ENCODE results near the gene SDK1. TPM values are rescaled to one million over a fixed set of nuclear protein-coding genes. Genes with fewer than 3 reads are reported as not detected.

The SDK1 gene
- total RNA-seq, 2 experiments from 2014 or later: 0.19 to 0.36 TPM

DNA sequence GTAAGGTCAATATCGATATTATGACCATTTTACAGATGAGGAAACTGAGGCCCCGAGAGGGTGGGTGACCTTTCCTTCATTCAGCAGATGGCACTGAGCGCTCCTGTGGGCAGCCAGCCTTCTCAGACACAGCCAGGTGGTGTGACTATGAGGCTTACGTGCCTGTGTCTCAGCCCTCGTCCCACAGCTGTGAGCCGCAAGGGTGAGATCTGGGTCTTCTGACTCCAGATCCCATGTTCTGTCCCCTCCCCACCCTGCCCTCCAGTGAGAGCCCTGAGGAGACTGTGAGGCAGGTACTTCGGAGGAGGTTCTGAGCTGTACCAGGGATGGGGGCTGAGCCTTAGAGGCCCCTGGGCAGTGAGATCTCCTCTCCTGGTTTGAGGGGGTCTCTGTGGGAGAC lies 767.2 kb downstream of the SDK1 start:
- no peaks in the 10 kb centered on the region for H3K4me1 ChIP-seq (ENCODE audit: insufficient read depth, low read length, poor library complexity, severe bottlenecking)
- H3K4me2 ChIP-seq (ENCODE audit: low read length): no peak overlapping the region
- TF ChIP-seq, protein P1, sequence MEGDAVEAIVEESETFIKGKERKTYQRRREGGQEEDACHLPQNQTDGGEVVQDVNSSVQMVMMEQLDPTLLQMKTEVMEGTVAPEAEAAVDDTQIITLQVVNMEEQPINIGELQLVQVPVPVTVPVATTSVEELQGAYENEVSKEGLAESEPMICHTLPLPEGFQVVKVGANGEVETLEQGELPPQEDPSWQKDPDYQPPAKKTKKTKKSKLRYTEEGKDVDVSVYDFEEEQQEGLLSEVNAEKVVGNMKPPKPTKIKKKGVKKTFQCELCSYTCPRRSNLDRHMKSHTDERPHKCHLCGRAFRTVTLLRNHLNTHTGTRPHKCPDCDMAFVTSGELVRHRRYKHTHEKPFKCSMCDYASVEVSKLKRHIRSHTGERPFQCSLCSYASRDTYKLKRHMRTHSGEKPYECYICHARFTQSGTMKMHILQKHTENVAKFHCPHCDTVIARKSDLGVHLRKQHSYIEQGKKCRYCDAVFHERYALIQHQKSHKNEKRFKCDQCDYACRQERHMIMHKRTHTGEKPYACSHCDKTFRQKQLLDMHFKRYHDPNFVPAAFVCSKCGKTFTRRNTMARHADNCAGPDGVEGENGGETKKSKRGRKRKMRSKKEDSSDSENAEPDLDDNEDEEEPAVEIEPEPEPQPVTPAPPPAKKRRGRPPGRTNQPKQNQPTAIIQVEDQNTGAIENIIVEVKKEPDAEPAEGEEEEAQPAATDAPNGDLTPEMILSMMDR (conservative IDR thresholded peaks at IDR 0.05; ENCODE audit: low read length): no peak
- H3K36me3 ChIP-seq (ENCODE audit: insufficient read depth, low read length): no peaks in the 10 kb centered on the region
- ChIA-PET POLR2A (no interaction called here), CTCF (ENCODE audit: unreplicated experiment) (no interaction called here)
- DNase-seq (ENCODE audit: low spot score): no peak
- H2AFZ ChIP-seq (ENCODE audit: low read length): no peak overlapping the region
- H3K4me3 ChIP-seq (ENCODE audit: low read depth, low read length, poor library complexity, severe bottlenecking): no peak overlapping the region
- no peak overlapping the region for H3K27ac ChIP-seq (ENCODE audit: low read depth, low read length, poor library complexity, severe bottlenecking)
- H3K9me3 ChIP-seq (ENCODE audit: low read length): no peaks in the 10 kb centered on the region
- no peaks in the 10 kb centered on the region for H3K79me2 ChIP-seq (ENCODE audit: insufficient read depth, low read depth, low read length)
- no peaks in the 10 kb centered on the region for H3K9me2 ChIP-seq (ENCODE audit: insufficient read depth, low read length)
- BruUV-seq (replicated peaks): no TSS peak
- H4K20me1 ChIP-seq (ENCODE audit: insufficient read depth, low read length): no peaks in the 10 kb centered on the region
- intact Hi-C loops (cut with micrococcal nuclease; ENCODE audit: unreplicated experiment): no loop called here

DNA sequence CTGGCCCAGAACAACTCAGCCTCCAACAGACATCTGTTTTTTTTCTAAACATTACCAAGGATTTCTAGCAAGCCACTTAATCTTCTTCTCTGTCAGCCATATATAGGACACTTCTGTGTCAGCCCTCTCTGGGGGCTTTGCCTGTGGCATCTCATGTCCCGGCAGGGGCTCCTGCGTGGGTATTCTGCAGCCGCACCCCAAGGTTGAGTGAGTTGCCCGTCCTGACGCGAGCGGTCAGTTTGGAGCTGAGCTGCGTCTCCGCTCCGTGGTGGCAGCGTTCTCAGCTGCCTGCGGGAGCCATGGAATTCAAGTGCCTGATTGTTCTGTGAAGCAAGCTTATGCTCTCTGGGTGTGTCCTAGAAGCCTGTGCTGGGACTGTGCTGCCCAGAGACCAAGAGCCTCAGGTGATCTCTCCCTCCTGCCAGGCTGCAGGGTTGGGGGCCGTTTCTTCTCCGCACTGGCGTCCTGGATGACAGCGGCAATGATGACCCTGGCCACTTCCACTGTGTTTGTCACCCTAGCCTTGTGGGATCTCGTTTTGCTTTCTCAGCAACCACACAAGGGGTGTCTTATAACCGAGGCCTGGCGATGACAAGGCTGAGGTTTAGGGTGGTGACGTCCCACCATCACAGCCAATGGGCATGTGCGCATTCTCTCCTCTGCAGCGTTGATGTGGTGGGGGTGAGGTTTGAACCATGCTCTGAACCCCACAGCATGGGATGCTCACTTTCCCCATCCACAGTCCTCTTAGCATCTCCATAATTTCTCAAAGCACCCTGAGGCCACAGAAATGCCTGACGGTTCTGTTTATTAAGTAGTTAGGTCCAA lies 768.4 kb downstream of the SDK1 start:
- no peak for DNase-seq (ENCODE audit: low spot score)
- no peak for TF ChIP-seq EZH2phosphoT487 (IDR thresholded peaks at IDR 0.05; ENCODE audit: borderline replicate concordance, low read depth, low read length)
- TF ChIP-seq, protein P1 (conservative IDR thresholded peaks at IDR 0.05; ENCODE audit: low read length): no peak
- intact Hi-C loops (cut with micrococcal nuclease; ENCODE audit: unreplicated experiment): no loop called here
- Histone ChIP-seq H3K4me3 (ENCODE audit: low read depth, low read length, poor library complexity, severe bottlenecking) (no peak overlapping the region), H3K9me2 (ENCODE audit: insufficient read depth, low read length) (no peaks in the 10 kb centered on the region), H2AFZ (ENCODE audit: low read length) (no peak overlapping the region), H3K9me3 (ENCODE audit: low read length) (no peaks in the 10 kb centered on the region), H3K79me2 (ENCODE audit: insufficient read depth, low read depth, low read length) (no peaks in the 10 kb centered on the region), H3K4me2 (ENCODE audit: low read length) (no peak overlapping the region), H3K4me1 (ENCODE audit: insufficient read depth, low read length, poor library complexity, severe bottlenecking) (no peaks in the 10 kb centered on the region), H3K36me3 (ENCODE audit: insufficient read depth, low read length) (no peaks in the 10 kb centered on the region), H4K20me1 (ENCODE audit: insufficient read depth, low read length) (no peaks in the 10 kb centered on the region), H3K27ac (ENCODE audit: low read depth, low read length, poor library complexity, severe bottlenecking) (no peak overlapping the region)
- BruUV-seq (replicated peaks): no TSS peak
- ChIA-PET POLR2A (no interaction called here), CTCF (ENCODE audit: unreplicated experiment) (no interaction called here)

DNA sequence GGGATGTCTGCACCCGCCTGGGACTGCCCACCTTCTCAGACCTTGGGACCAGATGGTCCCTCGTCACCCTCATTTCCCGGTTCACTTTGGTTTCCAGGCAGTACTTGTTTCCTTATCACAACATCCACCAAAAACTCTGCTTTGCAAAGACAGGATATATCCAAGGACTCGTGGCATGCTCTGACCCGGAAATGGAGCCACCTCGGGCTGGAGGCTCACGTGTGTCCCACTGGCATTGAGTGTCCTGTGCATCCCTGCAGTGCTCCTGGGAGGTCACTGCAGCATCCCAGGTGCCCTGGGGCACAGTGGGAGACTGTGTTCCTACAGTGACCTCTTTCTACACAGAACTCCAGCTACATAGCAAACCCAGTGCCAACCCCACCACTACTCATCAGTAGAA lies 769.2 kb downstream of the SDK1 start:
- Histone ChIP-seq H3K4me3 (ENCODE audit: low read depth, low read length, poor library complexity, severe bottlenecking) (no peak overlapping the region), H3K4me2 (ENCODE audit: low read length) (no peak overlapping the region), H2AFZ (ENCODE audit: low read length) (no peak overlapping the region), H4K20me1 (ENCODE audit: insufficient read depth, low read length) (no peaks in the 10 kb centered on the region), H3K36me3 (ENCODE audit: insufficient read depth, low read length) (no peaks in the 10 kb centered on the region), H3K9me2 (ENCODE audit: insufficient read depth, low read length) (no peaks in the 10 kb centered on the region), H3K27ac (ENCODE audit: low read depth, low read length, poor library complexity, severe bottlenecking) (no peak overlapping the region), H3K9me3 (ENCODE audit: low read length) (no peaks in the 10 kb centered on the region), H3K4me1 (ENCODE audit: insufficient read depth, low read length, poor library complexity, severe bottlenecking) (no peaks in the 10 kb centered on the region), H3K79me2 (ENCODE audit: insufficient read depth, low read depth, low read length) (no peaks in the 10 kb centered on the region)
- intact Hi-C loops (cut with micrococcal nuclease; ENCODE audit: unreplicated experiment): no loop called here
- POLR2A ChIA-PET: interaction anchor here (0.7 kb wide), 1 partner anchor 17 kb away, joined by 4 read pairs; no protein-coding TSS in a partner anchor
- no TSS peak for BruUV-seq (replicated peaks)
- no peak for DNase-seq (ENCODE audit: low spot score)
- CTCF ChIA-PET (ENCODE audit: unreplicated experiment): no interaction called here
- TF ChIP-seq, protein P1 (conservative IDR thresholded peaks at IDR 0.05; ENCODE audit: low read length): no peak
- TF ChIP-seq EZH2phosphoT487 (IDR thresholded peaks at IDR 0.05; ENCODE audit: borderline replicate concordance, low read depth, low read length): no peak

All from OCI-LY7 (cell line).